Esophagus muscularis mucosa (tissue), 3 donors: ENCODE results near the gene ARHGAP8.

Experiments used
- POLR2A ChIP-seq: fragments of 450-650 bp; IDR thresholded peaks from one replicate; pipeline ENCODE4 v1.6.1; 2017; ENCODE audit warnings: antibody characterized with exemption, moderate library complexity, mild to moderate bottlenecking, low read depth
- TF ChIP-seq, protein P1 (sequence below), 3 experiments: fragments of 200-600 bp in 2 of 3; fragments of 450-650 bp in 1 of 3; sonication (generic) in 2 of 3; IDR thresholded peaks; one replicate each; pipeline ENCODE4 v1.5.1; 2017 to 2019; ENCODE audit warnings: antibody characterized with exemption in 3 of 3, mild to moderate bottlenecking in 2 of 3, moderate library complexity in 1 of 3

- TF ChIP-seq, protein P1, sequence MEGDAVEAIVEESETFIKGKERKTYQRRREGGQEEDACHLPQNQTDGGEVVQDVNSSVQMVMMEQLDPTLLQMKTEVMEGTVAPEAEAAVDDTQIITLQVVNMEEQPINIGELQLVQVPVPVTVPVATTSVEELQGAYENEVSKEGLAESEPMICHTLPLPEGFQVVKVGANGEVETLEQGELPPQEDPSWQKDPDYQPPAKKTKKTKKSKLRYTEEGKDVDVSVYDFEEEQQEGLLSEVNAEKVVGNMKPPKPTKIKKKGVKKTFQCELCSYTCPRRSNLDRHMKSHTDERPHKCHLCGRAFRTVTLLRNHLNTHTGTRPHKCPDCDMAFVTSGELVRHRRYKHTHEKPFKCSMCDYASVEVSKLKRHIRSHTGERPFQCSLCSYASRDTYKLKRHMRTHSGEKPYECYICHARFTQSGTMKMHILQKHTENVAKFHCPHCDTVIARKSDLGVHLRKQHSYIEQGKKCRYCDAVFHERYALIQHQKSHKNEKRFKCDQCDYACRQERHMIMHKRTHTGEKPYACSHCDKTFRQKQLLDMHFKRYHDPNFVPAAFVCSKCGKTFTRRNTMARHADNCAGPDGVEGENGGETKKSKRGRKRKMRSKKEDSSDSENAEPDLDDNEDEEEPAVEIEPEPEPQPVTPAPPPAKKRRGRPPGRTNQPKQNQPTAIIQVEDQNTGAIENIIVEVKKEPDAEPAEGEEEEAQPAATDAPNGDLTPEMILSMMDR (IDR thresholded peaks at IDR 0.05), result no peak
- no peak for TF ChIP-seq POLR2A
Measured at GRCh38 chr22:44727709-44728108, 24.7 kb upstream of the ARHGAP8 start.
